ENCODE results near the gene COG1.

COG1 gene

GRCh38 chr17:73227944-73228343, 35.1 kb downstream of the COG1 start:
- no peak for DNase-seq (ENCODE audit: low read depth in 1 of 2, low spot score in 1 of 2)

DNA sequence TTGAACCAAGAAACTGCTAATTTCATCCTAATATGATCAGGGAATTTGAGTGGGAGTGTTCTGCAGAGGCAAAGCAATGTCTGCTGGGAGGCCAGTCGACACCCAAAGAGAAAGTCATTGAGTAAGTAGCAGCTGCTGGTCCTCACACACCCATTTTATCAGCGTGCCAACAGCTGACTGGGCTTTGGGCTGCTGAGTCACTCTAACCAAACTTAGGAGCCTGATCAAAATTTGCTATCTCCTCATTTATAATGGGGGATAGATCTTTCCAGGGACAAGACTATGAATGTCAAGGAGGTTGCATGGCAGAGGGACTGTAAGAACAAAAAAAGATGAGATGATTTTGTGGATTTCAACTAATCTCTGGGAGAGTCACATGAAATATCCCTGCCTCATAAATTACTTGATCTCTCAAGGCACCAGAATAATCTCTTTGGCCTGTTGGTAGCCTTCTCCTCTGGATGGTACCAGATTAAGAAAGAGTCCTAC, 35.9 kb downstream of the COG1 start:
- DNase-seq (ENCODE audit: low read depth in 1 of 2, low spot score in 1 of 2): peak in 1 of 2 donors; percentile 4

DNA sequence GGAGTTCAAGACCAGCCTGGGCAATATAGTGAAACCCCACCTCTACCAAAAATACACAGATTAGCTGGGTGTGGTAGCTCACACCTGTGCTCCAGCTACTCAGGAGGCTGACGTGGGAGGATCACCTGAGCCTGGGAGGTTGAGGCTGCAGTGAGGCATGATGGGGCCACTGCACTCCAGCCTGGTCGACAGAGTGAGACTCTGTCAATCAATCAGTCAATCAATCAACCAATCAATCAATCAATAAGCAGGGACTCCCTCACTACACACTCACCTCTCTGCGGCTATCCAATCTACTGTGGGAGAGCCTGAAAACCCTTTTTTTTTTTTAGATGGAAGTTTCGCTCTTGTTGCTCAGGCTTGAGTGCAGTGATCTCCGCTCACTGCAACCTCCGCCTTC, 37.2 kb downstream of the COG1 start:
- DNase-seq (ENCODE audit: low read depth in 1 of 2, low spot score in 1 of 2): no peak

DNA sequence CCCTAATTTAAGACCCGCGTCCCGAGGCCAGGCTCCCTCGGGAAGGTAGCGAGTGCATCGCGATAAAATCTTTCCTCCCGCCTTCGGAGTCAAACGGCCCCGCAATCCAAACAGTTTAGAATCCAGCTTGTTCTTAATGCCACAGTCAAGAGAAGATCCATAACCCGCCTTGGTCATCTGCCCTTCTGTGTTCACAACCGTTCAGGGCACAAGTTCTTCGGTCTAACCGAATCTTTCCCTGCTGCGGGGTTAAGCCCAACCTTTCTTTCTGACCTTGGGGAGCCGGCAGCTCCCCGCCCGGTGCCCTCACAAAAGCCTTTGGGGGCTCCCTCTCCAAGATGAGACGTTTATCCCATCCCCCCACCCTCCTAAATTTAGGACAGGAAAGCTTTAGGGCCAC, 38.5 kb downstream of the COG1 start:
- no peak for DNase-seq (ENCODE audit: low read depth in 1 of 2, low spot score in 1 of 2)

DNA sequence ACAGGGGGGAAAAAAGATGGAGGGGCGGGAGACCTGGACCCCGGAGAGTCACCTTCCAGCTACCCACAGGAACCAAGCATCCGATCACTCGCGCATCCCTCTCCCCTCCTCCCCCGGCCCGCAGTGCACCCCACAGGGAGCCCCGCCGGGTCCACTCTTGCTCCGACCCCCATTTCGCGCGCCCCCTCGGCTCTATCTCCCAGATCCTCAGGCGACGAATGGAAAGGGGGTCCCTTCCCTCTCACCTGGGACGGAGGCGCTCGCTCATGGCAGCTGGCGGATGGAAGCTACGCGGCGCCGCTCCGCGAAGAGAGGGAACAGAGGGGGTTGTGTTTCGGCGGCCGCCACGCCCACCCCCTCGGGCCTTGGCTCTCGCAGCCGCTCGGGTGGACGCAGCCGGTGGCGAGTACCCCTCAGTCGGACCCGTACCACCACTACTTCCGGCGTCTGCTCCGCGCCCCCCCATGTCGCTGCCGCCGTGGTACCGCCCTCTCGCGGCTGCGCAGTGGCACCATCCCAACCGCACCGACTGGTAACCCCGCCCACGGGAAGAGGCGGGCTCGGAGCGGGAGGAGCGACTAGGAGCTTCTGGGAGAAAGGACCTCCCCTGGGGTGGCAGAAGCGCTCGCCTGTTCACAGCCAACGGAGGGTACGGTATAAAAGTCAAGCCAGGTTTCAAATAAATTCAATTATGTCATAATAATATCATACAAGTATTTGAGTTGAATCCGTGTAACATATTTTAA, 39.2 kb downstream of the COG1 start:
- DNase-seq (ENCODE audit: low read depth in 1 of 2, low spot score in 1 of 2): peak; percentile 94 to 96

DNA sequence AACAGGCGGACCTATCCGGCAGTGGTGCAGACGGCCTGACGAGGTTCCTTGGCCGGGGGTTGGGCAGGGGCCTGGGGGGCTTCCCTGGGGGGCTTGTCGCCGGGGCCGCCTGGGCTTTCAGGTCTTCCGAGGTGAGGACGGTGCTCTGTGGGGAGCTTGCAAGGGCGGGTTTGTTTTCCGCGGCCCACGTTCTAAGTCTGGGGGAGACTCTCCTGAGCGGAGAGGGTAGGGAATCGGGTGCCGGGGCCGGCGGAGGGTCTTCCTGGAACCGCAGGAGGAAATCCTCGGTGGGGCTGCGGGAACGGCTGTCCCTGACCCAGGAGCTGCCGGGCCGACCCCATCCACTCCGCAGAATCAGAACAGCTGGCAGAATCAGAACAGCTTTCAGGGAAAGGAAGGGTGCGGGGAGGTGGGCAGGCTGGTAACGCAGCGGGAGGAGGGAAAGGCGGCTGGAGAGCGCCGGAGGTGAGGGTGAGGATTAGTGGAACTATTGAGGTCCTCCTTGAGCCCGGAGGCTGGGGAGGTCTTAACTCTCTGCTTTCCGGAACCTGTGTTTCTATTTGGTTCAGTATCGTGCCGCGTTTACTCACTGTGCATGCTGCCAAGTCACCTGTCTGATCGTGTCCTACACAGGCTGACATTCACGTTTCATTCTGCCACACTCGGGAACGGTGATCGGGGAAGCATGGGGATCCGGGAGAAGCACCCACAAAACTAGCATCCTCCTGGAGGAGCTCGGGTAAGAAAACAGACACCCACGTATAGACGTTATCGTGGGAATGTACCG, 39.9 kb downstream of the COG1 start:
- DNase-seq (ENCODE audit: low read depth in 1 of 2, low spot score in 1 of 2): peak in 1 of 2 donors; percentile 14

DNA sequence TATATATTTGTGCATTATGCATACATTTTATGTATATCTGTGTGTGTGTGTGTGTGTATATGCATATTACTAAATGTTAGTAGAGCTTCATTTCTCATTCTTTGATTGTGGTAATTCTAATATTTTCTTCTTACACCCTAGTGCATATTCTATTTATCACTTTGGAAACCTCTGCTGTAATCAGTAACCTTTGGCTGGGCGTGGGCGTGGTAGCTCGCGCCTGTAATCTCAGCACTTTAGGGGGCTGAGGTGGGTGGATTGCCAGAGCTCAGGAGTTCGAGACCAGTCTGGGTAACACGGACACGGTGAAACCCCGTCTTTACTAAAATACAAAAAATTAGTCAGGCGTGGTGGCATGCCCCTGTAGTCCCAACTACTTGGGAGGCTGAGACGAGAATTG, 41.9 kb downstream of the COG1 start:
- DNase-seq (ENCODE audit: low read depth in 1 of 2, low spot score in 1 of 2): no peak

DNA sequence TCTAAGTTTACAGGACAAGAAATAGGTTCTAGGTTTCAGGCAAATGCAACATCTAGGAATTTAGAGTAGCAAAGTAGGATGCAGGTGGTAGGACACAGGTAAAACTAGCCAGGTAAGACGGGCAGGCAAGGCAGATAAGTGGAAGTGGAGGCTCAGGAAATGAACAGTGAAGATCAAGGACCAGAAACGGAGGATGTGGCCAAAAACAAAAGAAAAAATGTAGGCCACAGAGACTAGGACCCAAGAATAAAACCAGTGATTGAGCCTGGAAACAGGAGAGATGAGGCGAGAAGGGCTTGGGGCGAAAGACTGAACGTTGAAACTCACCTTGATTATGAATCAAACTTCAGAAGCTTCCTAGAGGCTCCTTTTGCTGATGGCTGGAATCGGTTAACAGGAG, 44.9 kb downstream of the COG1 start:
- DNase-seq (ENCODE audit: low read depth in 1 of 2, low spot score in 1 of 2): no peak

DNA sequence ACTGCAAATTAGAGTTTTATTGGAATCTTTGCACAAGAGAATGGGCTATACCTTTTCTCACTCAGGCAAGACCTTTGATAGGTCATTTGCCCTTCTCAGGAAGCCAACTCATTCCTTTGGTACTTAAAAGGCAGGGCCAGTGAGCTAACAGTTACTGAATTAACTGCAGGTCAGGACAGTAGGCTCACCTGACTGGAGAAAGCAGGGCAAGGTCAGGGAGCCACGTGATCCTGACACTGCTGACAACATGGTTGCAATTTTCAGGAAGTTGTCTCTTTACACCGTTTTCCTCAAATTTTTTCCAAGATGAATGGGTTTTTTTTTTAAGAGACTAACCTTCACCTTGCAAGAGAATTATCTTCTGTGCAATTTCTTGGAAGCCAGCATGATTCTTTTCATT, 47.7 kb downstream of the COG1 start:
- DNase-seq (ENCODE audit: low read depth in 1 of 2, low spot score in 1 of 2): no peak

GRCh38 chr17:73247726-73248125, 54.9 kb downstream of the COG1 start:
- DNase-seq (ENCODE audit: low read depth in 1 of 2, low spot score in 1 of 2): no peak

DNA sequence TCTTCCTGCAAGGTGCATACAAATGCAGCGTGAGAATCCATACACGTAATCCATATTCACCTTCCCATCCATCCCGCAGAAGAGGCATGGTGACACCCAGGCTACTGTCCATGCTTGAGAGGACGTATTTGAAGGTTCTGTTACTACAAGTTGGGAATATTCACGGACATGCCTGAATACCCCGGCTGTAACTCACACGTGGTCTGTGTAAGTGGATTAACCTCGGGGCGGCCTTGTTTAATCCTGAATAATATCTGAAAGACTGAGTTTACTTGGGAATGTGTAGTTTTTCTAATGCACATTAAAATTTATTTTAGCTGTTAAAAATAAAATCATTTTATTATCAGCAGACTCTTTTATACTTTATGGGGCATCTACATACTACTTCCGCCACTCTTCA, 55.7 kb downstream of the COG1 start:
- no peak for DNase-seq (ENCODE audit: low read depth in 1 of 2, low spot score in 1 of 2)

DNA sequence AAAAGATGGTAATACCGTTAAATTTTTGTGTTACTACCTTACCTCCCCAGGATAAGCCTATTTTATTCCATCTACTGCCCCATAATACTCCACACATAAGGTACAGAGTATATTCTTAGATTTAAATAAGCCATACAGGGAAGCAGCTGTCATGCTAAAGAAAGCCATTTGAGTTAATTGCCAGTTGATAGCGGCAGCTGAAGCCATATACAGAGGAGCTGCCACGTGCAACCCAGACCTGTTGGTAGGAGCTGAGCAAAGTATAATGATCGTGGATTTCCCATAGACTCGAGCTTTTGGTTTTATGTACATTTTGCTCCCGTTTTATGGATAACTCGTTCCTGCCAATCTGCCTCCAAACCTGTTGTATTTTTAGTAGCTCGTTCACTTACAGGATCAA, 56.8 kb downstream of the COG1 start:
- DNase-seq (ENCODE audit: low read depth in 1 of 2, low spot score in 1 of 2): no peak

DNA sequence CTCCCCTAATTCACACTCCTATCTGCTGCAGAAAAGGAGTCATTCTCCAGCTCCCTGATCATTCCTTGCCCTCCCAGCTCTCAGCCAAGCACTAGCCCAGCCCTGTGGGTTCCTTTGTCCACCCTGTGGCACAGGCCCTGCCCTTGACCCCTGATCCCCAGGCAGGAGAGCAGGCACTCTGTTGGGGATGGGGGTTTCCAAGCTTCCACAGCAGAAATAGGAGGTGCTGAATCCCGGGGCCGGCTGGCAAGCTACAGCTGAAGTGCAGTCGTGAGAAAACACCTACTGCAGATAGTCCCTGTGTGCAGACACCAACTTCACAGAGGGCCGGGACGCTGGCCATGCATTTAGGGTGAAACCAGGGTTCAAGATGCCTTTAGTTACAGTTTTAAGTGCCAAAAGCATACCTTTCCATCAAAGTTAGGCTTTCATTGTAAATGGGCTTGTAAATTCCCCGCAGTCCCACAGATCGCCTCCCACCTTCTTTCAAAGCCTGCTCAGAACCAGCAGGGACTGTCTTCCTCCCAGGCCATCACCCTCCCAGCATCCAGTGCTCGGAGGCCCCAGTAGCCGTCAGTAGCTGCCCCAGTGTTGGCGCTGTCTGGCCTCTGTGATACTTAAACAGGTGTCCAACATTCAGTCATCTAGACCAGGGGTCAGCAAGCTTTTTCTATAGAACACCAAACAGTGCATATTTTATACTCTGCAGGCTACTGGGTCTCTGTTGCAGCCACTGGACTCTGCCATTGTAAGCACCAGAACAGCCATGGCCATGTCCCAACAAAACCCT, 58.2 kb downstream of the COG1 start:
- DNase-seq (ENCODE audit: low read depth in 1 of 2, low spot score in 1 of 2): no peak

GRCh38 chr17:73251871-73252270, 59.0 kb downstream of the COG1 start:
- DNase-seq (ENCODE audit: low read depth in 1 of 2, low spot score in 1 of 2): no peak

DNA sequence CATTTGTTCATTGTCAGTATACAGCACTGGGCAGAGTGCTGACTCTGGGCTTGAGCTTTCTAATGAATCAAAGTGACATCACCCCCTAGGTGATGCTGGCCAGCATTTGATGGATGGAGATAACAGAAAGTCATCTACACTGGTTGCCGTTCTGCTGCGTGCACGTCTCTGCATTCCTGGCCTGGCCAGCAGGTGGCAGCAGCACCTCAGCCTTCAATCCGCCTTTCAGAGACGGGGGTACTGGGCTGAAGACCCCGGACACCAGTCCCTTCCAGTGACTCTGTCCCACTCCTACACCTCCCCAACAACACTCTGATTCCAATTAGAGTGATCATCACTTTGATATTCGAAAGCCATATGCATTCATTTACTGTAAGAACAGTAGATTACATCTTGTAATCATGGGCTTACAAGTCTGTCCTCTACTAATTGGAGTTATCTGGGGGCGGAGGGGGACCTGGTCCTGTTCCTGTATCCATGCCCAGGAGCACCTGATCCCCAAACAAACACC, 62.9 kb downstream of the COG1 start:
- DNase-seq (ENCODE audit: low read depth in 1 of 2, low spot score in 1 of 2): peak; percentile 30 to 32

GRCh38 chr17:73256220-73256619, 63.4 kb downstream of the COG1 start:
- no peak for DNase-seq (ENCODE audit: low read depth in 1 of 2, low spot score in 1 of 2)

DNA sequence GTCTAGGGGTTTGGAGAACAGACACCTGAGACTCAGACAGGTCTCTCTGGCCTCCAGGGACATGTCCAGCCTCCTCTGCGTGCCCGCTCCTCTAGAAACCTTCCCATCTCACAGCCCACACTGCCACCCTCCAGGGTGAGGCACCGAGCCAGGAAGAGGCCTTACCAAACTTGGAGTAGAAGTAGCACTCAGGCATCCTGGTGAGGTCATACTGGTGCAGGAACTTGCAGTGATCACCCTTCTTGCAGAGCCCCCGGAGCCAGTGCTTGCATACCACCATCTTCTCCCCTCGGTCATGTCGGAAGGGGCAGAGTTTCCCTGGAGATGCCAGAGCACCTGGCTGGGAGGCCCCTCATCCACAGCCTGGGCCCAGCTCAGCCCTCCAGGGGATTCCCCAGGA, 64.7 kb downstream of the COG1 start:
- no peak for DNase-seq (ENCODE audit: low read depth in 1 of 2, low spot score in 1 of 2)
